Measurements from ENCODE around the gene OLFM1. TPM values are rescaled to one million over a fixed set of nuclear protein-coding genes. Genes with fewer than 3 reads are reported as not detected.
"Not testable (repeated sequence)": the region's sequence is repeated elsewhere in the genome, so short reads cannot be mapped to it uniquely, and the experiment has no call there.

Gene OLFM1
- total and polyA plus RNA-seq, 2 donors from 2014 or later: 2.9 to 33.7 TPM

DNA sequence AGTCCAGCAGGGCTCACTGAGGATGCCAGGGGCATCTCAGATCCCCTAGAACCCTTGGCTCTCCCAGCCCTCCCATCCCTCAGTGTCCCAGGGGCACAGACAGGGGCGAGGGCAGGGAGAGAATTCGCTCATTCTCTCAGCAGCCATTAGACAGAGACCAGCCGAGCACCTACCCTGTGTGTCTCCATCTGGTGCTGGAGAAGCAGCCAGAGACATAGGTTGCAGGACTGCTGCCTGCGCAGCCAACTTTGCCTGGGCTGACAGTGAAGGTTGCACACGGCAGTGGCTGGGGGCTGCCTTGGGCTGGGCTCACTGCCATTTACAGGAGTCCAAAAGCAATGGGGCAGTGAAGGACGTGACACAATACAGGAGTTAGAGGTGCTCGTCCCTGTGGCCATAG is 60.9 kb downstream of the OLFM1 start:
- H3K36me3 ChIP-seq (ENCODE audit: control insufficient read depth in 2 of 3, insufficient read depth in 3 of 3, low read length in 3 of 3): no peaks in the 10 kb centered on the region
- no peak overlapping the region for H3K9ac ChIP-seq (ENCODE audit: low read length in 3 of 3)
- intact Hi-C loops (cut with DNase I): no loop called here
- FAIRE-seq: no peak
- DNase-seq: no peak
- H3K27ac ChIP-seq (ENCODE audit: low read depth in 2 of 2, low read length in 2 of 2): no peak overlapping the region
- H3K4me1 ChIP-seq (ENCODE audit: control insufficient read depth in 2 of 3, insufficient read depth in 2 of 3, low read depth in 1 of 3, low read length in 3 of 3): no peaks in the 10 kb centered on the region
- TF ChIP-seq, protein P1, sequence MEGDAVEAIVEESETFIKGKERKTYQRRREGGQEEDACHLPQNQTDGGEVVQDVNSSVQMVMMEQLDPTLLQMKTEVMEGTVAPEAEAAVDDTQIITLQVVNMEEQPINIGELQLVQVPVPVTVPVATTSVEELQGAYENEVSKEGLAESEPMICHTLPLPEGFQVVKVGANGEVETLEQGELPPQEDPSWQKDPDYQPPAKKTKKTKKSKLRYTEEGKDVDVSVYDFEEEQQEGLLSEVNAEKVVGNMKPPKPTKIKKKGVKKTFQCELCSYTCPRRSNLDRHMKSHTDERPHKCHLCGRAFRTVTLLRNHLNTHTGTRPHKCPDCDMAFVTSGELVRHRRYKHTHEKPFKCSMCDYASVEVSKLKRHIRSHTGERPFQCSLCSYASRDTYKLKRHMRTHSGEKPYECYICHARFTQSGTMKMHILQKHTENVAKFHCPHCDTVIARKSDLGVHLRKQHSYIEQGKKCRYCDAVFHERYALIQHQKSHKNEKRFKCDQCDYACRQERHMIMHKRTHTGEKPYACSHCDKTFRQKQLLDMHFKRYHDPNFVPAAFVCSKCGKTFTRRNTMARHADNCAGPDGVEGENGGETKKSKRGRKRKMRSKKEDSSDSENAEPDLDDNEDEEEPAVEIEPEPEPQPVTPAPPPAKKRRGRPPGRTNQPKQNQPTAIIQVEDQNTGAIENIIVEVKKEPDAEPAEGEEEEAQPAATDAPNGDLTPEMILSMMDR (IDR thresholded peaks at IDR 0.05; ENCODE audit: borderline replicate concordance, extremely low read depth, insufficient read depth): no peak
- H3K4me3 ChIP-seq (ENCODE audit: low read length in 3 of 3): no peak overlapping the region
- no peaks in the 10 kb centered on the region for H3K27me3 ChIP-seq (ENCODE audit: control insufficient read depth, insufficient read depth, low read length)
- H3K9me3 ChIP-seq (ENCODE audit: control insufficient read depth in 2 of 3, insufficient read depth in 1 of 3, low read length in 3 of 3): peaks cover 0 to 3% (median 0%) of the 10 kb centered on the region in 3 donors

DNA sequence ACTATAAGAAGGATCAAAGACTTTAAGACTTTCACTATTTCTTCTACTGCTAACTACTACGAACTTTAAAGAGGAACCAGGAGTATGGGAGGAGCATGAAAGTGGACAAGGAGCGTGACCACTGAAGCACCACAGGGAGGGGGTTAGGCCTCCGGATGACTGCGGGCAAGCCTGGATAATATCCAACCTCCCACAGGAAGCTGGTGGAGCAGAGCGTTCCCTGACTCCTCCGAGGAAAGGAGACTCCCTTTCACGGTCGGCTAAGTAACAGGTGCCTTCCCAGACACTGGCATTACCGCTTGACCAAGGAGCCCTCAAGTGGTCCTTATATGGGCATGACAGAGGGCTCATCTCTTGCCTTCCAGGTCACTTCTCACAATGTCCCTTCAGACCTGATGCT is 62.4 kb downstream of the OLFM1 start:
- H3K4me3 ChIP-seq (ENCODE audit: low read length in 3 of 3); intact Hi-C loops (cut with DNase I); FAIRE-seq; H3K9ac ChIP-seq (ENCODE audit: low read length in 3 of 3); H3K9me3 ChIP-seq (ENCODE audit: control insufficient read depth in 2 of 3, insufficient read depth in 1 of 3, low read length in 3 of 3); H3K27ac ChIP-seq (ENCODE audit: low read depth in 2 of 2, low read length in 2 of 2); H3K27me3 ChIP-seq (ENCODE audit: control insufficient read depth, insufficient read depth, low read length); H3K36me3 ChIP-seq (ENCODE audit: control insufficient read depth in 2 of 3, insufficient read depth in 3 of 3, low read length in 3 of 3); DNase-seq; H3K4me1 ChIP-seq (ENCODE audit: control insufficient read depth in 2 of 3, insufficient read depth in 2 of 3, low read depth in 1 of 3, low read length in 3 of 3): not testable (repeated sequence)

DNA sequence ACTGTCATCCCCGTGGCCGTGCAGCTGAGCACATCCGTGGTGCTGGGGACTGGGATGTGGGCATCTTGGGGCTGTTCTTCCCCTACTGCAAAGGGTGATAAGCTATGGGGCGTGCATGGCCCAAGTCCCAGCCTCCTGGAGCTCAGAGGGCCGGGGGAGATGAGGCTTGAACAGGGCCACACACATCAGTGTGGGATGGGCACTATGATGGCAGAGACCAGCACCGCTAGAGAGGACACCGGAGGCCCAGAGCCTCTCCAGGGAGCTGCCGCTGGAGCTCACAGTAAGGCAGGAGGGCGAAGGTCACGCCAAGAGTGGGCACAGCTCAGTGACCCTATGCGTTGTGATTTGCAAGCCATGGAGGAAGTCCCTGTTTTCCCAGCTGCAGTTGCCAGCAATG is 63.5 kb downstream of the OLFM1 start:
- peaks cover 0 to 3% (median 0%) of the 10 kb centered on the region in 3 donors for H3K9me3 ChIP-seq (ENCODE audit: control insufficient read depth in 2 of 3, insufficient read depth in 1 of 3, low read length in 3 of 3)
- no peak for DNase-seq
- H3K27me3 ChIP-seq (ENCODE audit: control insufficient read depth, insufficient read depth, low read length): peaks cover 2% of the 10 kb centered on the region
- no peak overlapping the region for H3K9ac ChIP-seq (ENCODE audit: low read length in 3 of 3)
- no peaks in the 10 kb centered on the region for H3K4me1 ChIP-seq (ENCODE audit: control insufficient read depth in 2 of 3, insufficient read depth in 2 of 3, low read depth in 1 of 3, low read length in 3 of 3)
- no peak overlapping the region for H3K27ac ChIP-seq (ENCODE audit: low read depth in 2 of 2, low read length in 2 of 2)
- no peak overlapping the region for H3K4me3 ChIP-seq (ENCODE audit: low read length in 3 of 3)
- TF ChIP-seq, protein P1 (IDR thresholded peaks at IDR 0.05; ENCODE audit: borderline replicate concordance, extremely low read depth, insufficient read depth): no peak
- intact Hi-C loops (cut with DNase I): no loop called here
- FAIRE-seq: no peak
- no peaks in the 10 kb centered on the region for H3K36me3 ChIP-seq (ENCODE audit: control insufficient read depth in 2 of 3, insufficient read depth in 3 of 3, low read length in 3 of 3)

DNA sequence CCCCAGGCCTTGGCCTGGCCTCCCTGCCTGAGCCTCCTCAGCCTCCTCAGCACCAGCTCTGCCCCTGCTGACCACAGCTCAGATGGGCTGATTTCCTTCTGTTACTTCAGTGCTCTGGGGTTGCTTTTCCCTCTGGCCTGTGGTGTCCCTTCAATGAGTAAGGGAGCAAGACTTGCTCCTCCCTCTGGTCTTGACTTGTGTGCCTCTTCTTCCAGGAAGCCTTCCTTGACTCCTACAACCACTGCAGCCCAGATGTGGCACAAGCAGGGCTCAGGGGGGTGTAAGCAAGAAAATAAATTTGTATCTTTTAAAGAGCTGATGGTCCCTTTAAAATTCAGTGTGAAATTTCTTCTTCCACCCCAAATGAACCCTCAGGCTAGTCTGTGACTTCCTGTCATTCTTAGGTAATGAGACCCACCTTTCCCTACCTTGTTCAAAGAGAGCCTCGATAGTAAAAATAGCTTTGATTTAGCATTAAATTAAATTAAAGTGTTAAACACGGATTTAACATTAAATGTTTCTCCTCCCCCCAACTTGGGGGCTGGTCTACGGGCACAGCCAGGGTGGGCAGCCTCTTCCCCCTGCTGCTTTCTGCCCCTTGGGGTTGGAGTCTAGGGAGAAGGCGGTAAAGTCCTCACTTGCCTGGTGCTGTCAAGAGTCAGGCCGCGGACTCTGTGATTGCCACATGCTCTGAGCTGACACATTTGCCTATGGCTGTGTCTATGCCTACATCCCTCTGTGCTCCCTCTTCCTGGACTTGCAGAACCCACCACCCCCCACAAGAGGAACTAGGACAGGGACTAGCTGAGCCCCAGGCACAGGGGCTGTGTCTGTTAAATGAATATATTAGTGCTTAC is 64.5 kb downstream of the OLFM1 start:
- TF ChIP-seq, protein P1 (IDR thresholded peaks at IDR 0.05; ENCODE audit: borderline replicate concordance, extremely low read depth, insufficient read depth): no peak
- intact Hi-C loops (cut with DNase I): no loop called here
- Histone ChIP-seq H3K9ac (ENCODE audit: low read length in 3 of 3) (no peak overlapping the region), H3K4me1 (ENCODE audit: control insufficient read depth in 2 of 3, insufficient read depth in 2 of 3, low read depth in 1 of 3, low read length in 3 of 3) (no peaks in the 10 kb centered on the region), H3K36me3 (ENCODE audit: control insufficient read depth in 2 of 3, insufficient read depth in 3 of 3, low read length in 3 of 3) (no peaks in the 10 kb centered on the region), H3K27me3 (ENCODE audit: control insufficient read depth, insufficient read depth, low read length) (peaks cover 2% of the 10 kb centered on the region), H3K9me3 (ENCODE audit: control insufficient read depth in 2 of 3, insufficient read depth in 1 of 3, low read length in 3 of 3) (peaks cover 0 to 3% (median 0%) of the 10 kb centered on the region in 3 donors), H3K4me3 (ENCODE audit: low read length in 3 of 3) (no peak overlapping the region), H3K27ac (ENCODE audit: low read depth in 2 of 2, low read length in 2 of 2) (no peak overlapping the region)
- FAIRE-seq: no peak
- DNase-seq: no peak

Data from kidney (tissue), 14 donors.